H9 (cell line): Measurements from ENCODE around the gene UMOD. TPM values are rescaled to one million over a fixed set of nuclear protein-coding genes. Genes with fewer than 3 reads are reported as not detected.

Experiments used
- DNase-seq: peaks from one replicate; pipeline ENCODE4 v3.0.0-alpha.2; 2017
- H2AFZ ChIP-seq: one replicate; pipeline ENCODE4 v1.6.1; 2013; ENCODE audit warnings: mild to moderate bottlenecking, low read length, control low read depth, moderate library complexity
- H2AK5ac ChIP-seq: 2 replicates; pipeline ENCODE4 v1.6.1; 2013; ENCODE audit warnings: low read length, control low read depth, mixed read lengths; ENCODE audit not compliant: insufficient read length
- H2BK120ac ChIP-seq: one replicate; pipeline ENCODE4 v1.6.1; 2013; ENCODE audit warnings: low read depth, mild to moderate bottlenecking, low read length, control low read depth, inconsistent platforms; ENCODE audit not compliant: poor library complexity, severe bottlenecking
- H2BK12ac ChIP-seq: 2 replicates; pipeline ENCODE4 v1.6.1; 2013; ENCODE audit warnings: low read length, control low read depth, mixed read lengths, low read depth; ENCODE audit not compliant: insufficient read length
- H2BK15ac ChIP-seq: 2 replicates; pipeline ENCODE4 v1.6.1; 2013; ENCODE audit warnings: low read depth, low read length, control low read depth
- H2BK20ac ChIP-seq: one replicate; pipeline ENCODE4 v1.6.1; 2013; ENCODE audit warnings: low read depth, mild to moderate bottlenecking, low read length, control low read depth, inconsistent platforms; ENCODE audit not compliant: poor library complexity, severe bottlenecking
- H2BK5ac ChIP-seq: 2 replicates; pipeline ENCODE4 v1.6.1; 2013; ENCODE audit warnings: low read length, control low read depth, mixed read lengths; ENCODE audit not compliant: insufficient read length
- H3K14ac ChIP-seq: 2 replicates; pipeline ENCODE4 v1.6.1; 2013; ENCODE audit warnings: low read length, control low read depth; ENCODE audit not compliant: insufficient read depth
- H3K18ac ChIP-seq: 2 replicates; pipeline ENCODE4 v1.6.1; 2013; ENCODE audit warnings: low read depth, mild to moderate bottlenecking, mixed read lengths, low read length, control low read depth; ENCODE audit not compliant: insufficient read length
- H3K23ac ChIP-seq: 2 replicates; pipeline ENCODE4 v1.6.1; 2013; ENCODE audit warnings: low read length, control low read depth, mixed read lengths, low read depth; ENCODE audit not compliant: insufficient read length
- H3K23me2 ChIP-seq: 2 replicates; pipeline ENCODE4 v1.6.1; 2013; ENCODE audit warnings: low read depth, mild to moderate bottlenecking, mixed read lengths, low read length, control low read depth; ENCODE audit not compliant: insufficient read length, poor library complexity, severe bottlenecking
- H3K27ac ChIP-seq: 2 replicates; pipeline ENCODE4 v1.5.1; 2013; ENCODE audit warnings: low read length, control low read depth, mixed read lengths, low read depth; ENCODE audit not compliant: insufficient read length
- H3K27me3 ChIP-seq: 2 replicates; pipeline ENCODE4 v1.6.1; 2013; ENCODE audit warnings: low read length, control low read depth, inconsistent platforms; ENCODE audit not compliant: insufficient read depth
- H3K4ac ChIP-seq: 2 replicates; pipeline ENCODE4 v1.6.1; 2013; ENCODE audit warnings: low read depth, mild to moderate bottlenecking, control low read depth, inconsistent platforms, low read length, moderate library complexity
- H3K4me1 ChIP-seq: 2 replicates; pipeline ENCODE4 v1.6.1; 2013; ENCODE audit warnings: low read length, control low read depth, inconsistent platforms; ENCODE audit not compliant: insufficient read depth
- H3K4me2 ChIP-seq: 2 replicates; pipeline ENCODE4 v1.6.1; 2013; ENCODE audit warnings: low read length, control low read depth, mixed read lengths; ENCODE audit not compliant: insufficient read length, insufficient read depth
- H3K56ac ChIP-seq: 2 replicates; pipeline ENCODE4 v1.6.1; 2013; ENCODE audit warnings: low read depth, mild to moderate bottlenecking, mixed read lengths, low read length, control low read depth; ENCODE audit not compliant: insufficient read length
- H3K79me1 ChIP-seq: 2 replicates; pipeline ENCODE4 v1.6.1; 2013; ENCODE audit warnings: low read depth, mild to moderate bottlenecking, moderate library complexity, low read length, control low read depth, inconsistent platforms; ENCODE audit not compliant: insufficient read depth, poor library complexity, severe bottlenecking
- H3K79me2 ChIP-seq: 2 replicates; pipeline ENCODE4 v1.6.1; 2013; ENCODE audit warnings: low read length, control low read depth, inconsistent platforms; ENCODE audit not compliant: insufficient read depth
- H3K9ac ChIP-seq: 2 replicates; pipeline ENCODE4 v1.6.1; 2013; ENCODE audit warnings: low read length, control low read depth, mixed read lengths; ENCODE audit not compliant: insufficient read length; ENCODE audit errors: extremely low read depth
- H3K9me3 ChIP-seq: one replicate; pipeline ENCODE4 v1.6.1; 2013; ENCODE audit warnings: low read depth, low read length, inconsistent platforms; ENCODE audit not compliant: control insufficient read depth
- H3T11ph ChIP-seq: one replicate; pipeline ENCODE4 v1.6.1; 2013; ENCODE audit warnings: mild to moderate bottlenecking, low read length, control low read depth, inconsistent platforms
- H4K20me1 ChIP-seq: one replicate; pipeline ENCODE4 v1.6.1; 2013; ENCODE audit not compliant: control insufficient read depth, insufficient read length, insufficient read depth
- H4K5ac ChIP-seq: 2 replicates; pipeline ENCODE4 v1.6.1; 2013; ENCODE audit warnings: low read depth, mild to moderate bottlenecking, mixed read lengths, low read length, control low read depth; ENCODE audit not compliant: insufficient read length
- H4K8ac ChIP-seq: replicated peaks from 2 replicates; pipeline ENCODE4 v1.6.1; 2013; ENCODE audit warnings: low read length, control low read depth, mixed read lengths, low read depth; ENCODE audit not compliant: insufficient read length
- H4K91ac ChIP-seq: 2 replicates; pipeline ENCODE4 v1.6.1; 2013; ENCODE audit warnings: low read depth, mild to moderate bottlenecking, moderate library complexity, mixed read lengths, low read length, control low read depth; ENCODE audit not compliant: insufficient read length
- H3K27ac Mint-ChIP-seq, 3 experiments: 2 replicates in 2 of 3; 3 replicates in 1 of 3; pipeline ENCODE4 v1.8.0; 2020 to 2021; ENCODE audit warnings: mixed read lengths in 3 of 3, mild to moderate bottlenecking in 1 of 3, moderate library complexity in 1 of 3
- H3K27me3 Mint-ChIP-seq: 2 replicates; pipeline ENCODE4 v1.8.0; 2021; ENCODE audit warnings: low read depth, mild to moderate bottlenecking, moderate library complexity, mixed read lengths
- H3K36me3 Mint-ChIP-seq, 3 experiments: 2 replicates in 2 of 3; 3 replicates in 1 of 3; pipeline ENCODE4 v1.8.0; 2020 to 2021; ENCODE audit warnings: low read depth in 3 of 3, mixed read lengths in 3 of 3; ENCODE audit not compliant: insufficient read depth in 1 of 3
- H3K4me1 Mint-ChIP-seq, 2 experiments: 2 replicates each; pipeline ENCODE4 v1.8.0; 2020; ENCODE audit warnings: mixed read lengths in 2 of 2
- H3K4me3 Mint-ChIP-seq, 2 experiments: 2 replicates in 1 of 2; 3 replicates in 1 of 2; pipeline ENCODE4 v1.8.0; 2020 to 2021; ENCODE audit warnings: mild to moderate bottlenecking in 2 of 2, mixed read lengths in 2 of 2, moderate library complexity in 1 of 2
- H3K9me3 Mint-ChIP-seq, 2 experiments: 2 replicates in 1 of 2; 3 replicates in 1 of 2; pipeline ENCODE4 v1.8.0; 2020; ENCODE audit warnings: mild to moderate bottlenecking in 2 of 2, mixed read lengths in 2 of 2, moderate library complexity in 1 of 2
- WGBS: extraction: QIAGEN DNeasy Blood & Tissue Kit; methylation state at CpG from one replicate; pipeline ENCODE4 v1.1.7; 2013; ENCODE audit warnings: missing lambda C conversion rate, low lambda C conversion rate, mixed read lengths; ENCODE audit not compliant: insufficient read length; ENCODE audit errors: extremely low coverage; 5-methylcytosine and 5-hydroxymethylcytosine counted together
- total RNA-seq: library from RNA; stranded (reverse); gene quantifications from 2 replicates; pipeline ENCODE4 v1.2.1, GENCODE V29; 2021
- TF ChIP-seq, protein P1 (sequence below): fragments of 200-600 bp; sonication (generic); conservative IDR thresholded peaks from 3 replicates; pipeline ENCODE4 v1.8.0; 2021; ENCODE audit warnings: antibody characterized with exemption, mild to moderate bottlenecking

UMOD gene
- total RNA-seq, 1 experiment from 2014 or later: not detected

DNA sequence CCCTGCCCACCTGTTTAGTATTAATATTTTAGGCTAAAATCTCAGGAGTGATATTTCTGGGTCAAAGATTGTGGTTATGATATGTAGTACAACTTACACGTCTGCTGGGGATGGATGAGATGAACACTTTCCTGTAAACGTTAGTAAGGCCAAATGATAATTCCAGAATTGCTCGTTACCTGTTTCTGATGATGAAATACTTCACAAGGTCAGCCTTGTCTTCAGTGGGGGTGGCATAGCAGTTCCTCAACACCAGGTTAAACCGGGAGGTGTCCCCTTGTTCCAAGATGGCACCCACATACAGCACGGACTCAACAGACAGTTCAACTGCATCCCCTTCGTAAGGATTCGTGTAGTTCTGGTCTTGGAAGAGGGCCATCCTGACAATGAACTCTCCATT lies 34.5 kb downstream of the UMOD start:
- H3K4me3 Mint-ChIP-seq: no peak overlapping the region
- no peak for DNase-seq

More for the DNA sequence above, 34.5 kb downstream of the UMOD start:
- H3K36me3 Mint-ChIP-seq: no peaks in the 10 kb centered on the region
- H2AK5ac ChIP-seq: no peak overlapping the region
- no peaks in the 10 kb centered on the region; a peak in 1 of 5 replicates for H3K9me3 Mint-ChIP-seq
- TF ChIP-seq, protein P1, sequence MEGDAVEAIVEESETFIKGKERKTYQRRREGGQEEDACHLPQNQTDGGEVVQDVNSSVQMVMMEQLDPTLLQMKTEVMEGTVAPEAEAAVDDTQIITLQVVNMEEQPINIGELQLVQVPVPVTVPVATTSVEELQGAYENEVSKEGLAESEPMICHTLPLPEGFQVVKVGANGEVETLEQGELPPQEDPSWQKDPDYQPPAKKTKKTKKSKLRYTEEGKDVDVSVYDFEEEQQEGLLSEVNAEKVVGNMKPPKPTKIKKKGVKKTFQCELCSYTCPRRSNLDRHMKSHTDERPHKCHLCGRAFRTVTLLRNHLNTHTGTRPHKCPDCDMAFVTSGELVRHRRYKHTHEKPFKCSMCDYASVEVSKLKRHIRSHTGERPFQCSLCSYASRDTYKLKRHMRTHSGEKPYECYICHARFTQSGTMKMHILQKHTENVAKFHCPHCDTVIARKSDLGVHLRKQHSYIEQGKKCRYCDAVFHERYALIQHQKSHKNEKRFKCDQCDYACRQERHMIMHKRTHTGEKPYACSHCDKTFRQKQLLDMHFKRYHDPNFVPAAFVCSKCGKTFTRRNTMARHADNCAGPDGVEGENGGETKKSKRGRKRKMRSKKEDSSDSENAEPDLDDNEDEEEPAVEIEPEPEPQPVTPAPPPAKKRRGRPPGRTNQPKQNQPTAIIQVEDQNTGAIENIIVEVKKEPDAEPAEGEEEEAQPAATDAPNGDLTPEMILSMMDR: no peak
- H2BK15ac ChIP-seq: no peak overlapping the region
- no peak overlapping the region for H2BK12ac ChIP-seq
- H2BK20ac ChIP-seq: no peak overlapping the region
- H4K8ac ChIP-seq: no peak overlapping the region
- H2BK5ac ChIP-seq: no peak overlapping the region
- no peaks in the 10 kb centered on the region for H3K27me3 ChIP-seq
- H3K79me2 ChIP-seq: no peaks in the 10 kb centered on the region
- no peak overlapping the region for H3K27ac ChIP-seq
- no peak overlapping the region for H3K27ac Mint-ChIP-seq
- H3K23me2 ChIP-seq: no peaks in the 10 kb centered on the region
- peaks cover 17% of the 10 kb centered on the region for H3K27me3 Mint-ChIP-seq
- H3K9me3 ChIP-seq: no peaks in the 10 kb centered on the region
- H3K23ac ChIP-seq: no peak overlapping the region
- no peak overlapping the region for H3K4me2 ChIP-seq
- H3K14ac ChIP-seq: no peak overlapping the region
- H2AFZ ChIP-seq: no peak overlapping the region
- H3K4ac ChIP-seq: no peak overlapping the region
- H2BK120ac ChIP-seq: no peak overlapping the region
- no peak overlapping the region for H4K91ac ChIP-seq
- WGBS: no CpG with 5 or more reads among the region's 7 CpGs
- no peak overlapping the region for H3K9ac ChIP-seq
- peaks cover 6% of the 10 kb centered on the region for H3K4me1 ChIP-seq
- no peak overlapping the region for H3K18ac ChIP-seq
- H3T11ph ChIP-seq: no peak overlapping the region
- no peak overlapping the region for H4K5ac ChIP-seq
- H3K56ac ChIP-seq: no peak overlapping the region
- no peaks in the 10 kb centered on the region for H3K79me1 ChIP-seq
- peaks cover 3% of the 10 kb centered on the region for H4K20me1 ChIP-seq
- H3K4me1 Mint-ChIP-seq: peaks cover 8 to 12% of the 10 kb centered on the region in 2 experiments; a peak in 2 of 4 replicates
